GM13977 (cell line): Measurements from ENCODE around the gene TRPC5OS.

ENCODE experiments used
- DNase-seq: peaks from one replicate; pipeline ENCODE4 v3.0.0; 2012; ENCODE audit warnings: low spot score
- in situ Hi-C: fragments of 300-500 bp; cut with MboI; formaldehyde crosslinking; loops from one replicate; pipeline ENCODE4 v1.12.0; 2022; ENCODE audit warnings: low sequenced_read_pairs, low pct_unique_long_range_greater_than_20kb, mixed read lengths, inconsistent platforms; ENCODE audit not compliant: unreplicated experiment
- TF ChIP-seq, protein P1 (sequence below): IDR thresholded peaks from 2 replicates; pipeline ENCODE4 v1.5.1; 2012; ENCODE audit warnings: mild to moderate bottlenecking, control low read depth; ENCODE audit not compliant: insufficient read depth; ENCODE audit errors: extremely low read depth, missing control alignments

Gene TRPC5OS

DNA sequence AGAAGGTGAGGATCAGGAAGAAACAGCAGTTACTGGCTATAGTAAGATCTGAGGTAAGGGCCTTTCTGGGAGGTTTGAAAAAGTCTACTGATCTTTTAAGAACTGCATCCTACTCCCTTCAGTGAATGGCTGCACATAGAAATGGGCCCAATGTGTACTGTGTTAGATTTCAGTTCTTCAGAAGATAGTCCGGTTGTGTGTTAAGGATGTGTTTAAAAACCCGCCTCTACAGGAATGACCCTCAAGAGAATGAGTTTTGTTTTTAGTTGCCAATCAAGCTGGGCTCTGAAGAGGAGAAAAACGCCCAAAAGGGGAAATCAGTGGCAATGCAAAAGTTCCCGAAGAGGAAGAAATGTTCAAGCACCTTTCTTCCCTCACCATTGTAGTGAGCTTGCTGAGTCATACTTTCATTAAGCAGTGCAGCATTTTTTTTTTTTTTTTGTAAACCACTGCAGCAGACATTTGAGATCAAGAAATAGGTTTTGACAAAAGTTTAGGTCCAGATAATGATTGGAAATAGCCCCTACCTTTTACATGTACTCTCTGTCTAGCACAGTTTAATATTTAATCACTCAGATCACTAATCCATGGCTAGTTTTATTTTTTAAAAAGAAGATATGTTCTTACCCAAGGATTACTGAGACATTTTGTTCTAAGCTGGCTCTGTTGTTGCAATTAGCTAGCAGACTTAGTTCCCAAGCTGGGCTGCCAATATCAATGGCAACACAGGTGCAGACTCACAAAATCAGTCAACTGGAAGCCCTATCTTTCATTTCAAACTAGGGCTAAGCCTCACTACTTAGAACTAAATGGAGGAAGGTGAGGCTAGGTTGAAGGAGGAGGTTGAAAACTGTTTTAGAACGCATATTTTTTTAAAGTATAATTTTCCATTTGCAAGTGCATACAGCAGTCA is 7.0 kb upstream of the TRPC5OS start:
- in situ Hi-C loops = no loop called here
- peak; percentile 6 for DNase-seq
- TF ChIP-seq, protein P1, sequence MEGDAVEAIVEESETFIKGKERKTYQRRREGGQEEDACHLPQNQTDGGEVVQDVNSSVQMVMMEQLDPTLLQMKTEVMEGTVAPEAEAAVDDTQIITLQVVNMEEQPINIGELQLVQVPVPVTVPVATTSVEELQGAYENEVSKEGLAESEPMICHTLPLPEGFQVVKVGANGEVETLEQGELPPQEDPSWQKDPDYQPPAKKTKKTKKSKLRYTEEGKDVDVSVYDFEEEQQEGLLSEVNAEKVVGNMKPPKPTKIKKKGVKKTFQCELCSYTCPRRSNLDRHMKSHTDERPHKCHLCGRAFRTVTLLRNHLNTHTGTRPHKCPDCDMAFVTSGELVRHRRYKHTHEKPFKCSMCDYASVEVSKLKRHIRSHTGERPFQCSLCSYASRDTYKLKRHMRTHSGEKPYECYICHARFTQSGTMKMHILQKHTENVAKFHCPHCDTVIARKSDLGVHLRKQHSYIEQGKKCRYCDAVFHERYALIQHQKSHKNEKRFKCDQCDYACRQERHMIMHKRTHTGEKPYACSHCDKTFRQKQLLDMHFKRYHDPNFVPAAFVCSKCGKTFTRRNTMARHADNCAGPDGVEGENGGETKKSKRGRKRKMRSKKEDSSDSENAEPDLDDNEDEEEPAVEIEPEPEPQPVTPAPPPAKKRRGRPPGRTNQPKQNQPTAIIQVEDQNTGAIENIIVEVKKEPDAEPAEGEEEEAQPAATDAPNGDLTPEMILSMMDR = no peak

DNA sequence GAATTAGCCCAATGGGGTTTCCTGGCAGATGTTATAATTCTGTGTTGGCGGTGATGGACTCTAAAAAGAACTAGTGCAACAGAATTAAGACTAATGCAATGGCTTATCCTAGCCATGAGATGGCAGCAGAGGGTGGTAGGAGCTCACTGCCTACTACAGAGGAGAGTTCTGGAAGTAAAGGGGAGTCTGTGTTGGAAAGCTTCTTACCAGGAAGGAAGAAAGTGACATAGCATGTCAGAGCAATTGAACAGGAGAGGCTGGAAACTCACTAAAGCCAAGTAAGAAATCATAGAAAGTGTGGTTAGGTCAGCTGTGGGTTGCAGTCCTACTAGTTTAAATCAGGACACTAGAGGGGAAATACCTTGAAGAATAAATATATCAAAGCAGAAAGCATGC is 6.3 kb upstream of the TRPC5OS start:
- TF ChIP-seq, protein P1 = peak; percentile 67

DNA sequence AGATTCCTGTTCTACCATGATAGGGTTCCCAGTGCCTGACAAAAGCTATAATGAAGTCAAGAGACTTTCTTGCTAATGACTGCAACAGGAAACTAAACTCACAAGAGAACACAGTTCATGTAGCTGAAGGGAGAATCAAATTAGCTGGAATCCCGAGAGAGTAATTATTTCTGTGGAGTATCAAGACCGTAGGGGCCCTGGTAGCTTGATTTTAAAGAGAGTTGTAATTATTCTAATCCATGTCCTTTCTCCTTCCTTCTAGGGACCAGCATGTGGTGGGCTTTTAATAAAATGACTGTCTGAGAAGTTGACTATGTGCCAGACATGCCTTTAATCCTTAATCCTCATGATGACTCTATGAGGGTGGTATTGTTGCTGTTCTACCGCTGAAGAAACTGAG is 1.7 kb upstream of the TRPC5OS start:
- TF ChIP-seq, protein P1 = no peak
- in situ Hi-C loops = no loop called here
- no peak for DNase-seq

More for the DNA sequence above, 6.3 kb upstream of the TRPC5OS start:
- DNase-seq = peak; percentile 21
- in situ Hi-C loops = no loop called here

DNA sequence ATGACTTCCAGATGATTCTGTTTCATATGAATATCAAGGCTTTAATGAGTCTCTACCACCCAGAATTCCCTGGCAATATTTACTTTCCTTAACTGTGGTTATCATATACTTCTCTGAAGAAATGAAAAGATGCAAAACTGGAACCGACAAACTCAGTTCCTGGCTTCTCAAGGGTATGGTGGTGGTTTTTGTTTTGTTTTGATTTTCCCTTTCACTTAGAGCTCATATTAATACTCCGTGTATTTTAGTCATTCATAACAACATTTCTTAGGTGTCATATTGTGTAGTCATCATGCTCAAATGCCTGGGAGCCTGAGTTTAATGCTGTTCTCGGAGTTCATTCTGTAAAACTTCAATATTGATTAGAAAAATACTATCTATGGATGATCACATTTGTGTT is 665 bp downstream of the TRPC5OS start:
- DNase-seq = no peak
- TF ChIP-seq, protein P1 = no peak
- in situ Hi-C loops = no loop called here

DNA sequence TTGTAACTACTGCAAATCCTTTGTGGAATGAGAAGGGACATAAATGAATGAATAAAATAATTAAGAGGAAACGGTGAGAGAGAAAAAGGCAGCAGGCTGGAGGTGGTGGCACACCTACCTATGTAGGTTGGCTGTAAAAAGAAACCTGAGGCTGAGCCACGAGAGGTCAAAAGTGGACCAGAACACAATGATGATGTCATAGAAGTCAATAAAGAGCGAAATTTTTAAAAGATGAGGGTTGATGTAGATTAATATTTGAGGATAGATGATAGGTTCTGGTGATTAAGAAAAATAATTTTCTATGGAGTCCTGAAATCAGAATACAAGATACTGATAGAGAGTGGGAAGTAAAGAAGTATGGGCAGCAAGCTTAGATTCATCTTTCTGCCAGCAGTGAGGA is 1.7 kb downstream of the TRPC5OS start:
- TF ChIP-seq, protein P1 = no peak
- in situ Hi-C loops = no loop called here
- DNase-seq = no peak

DNA sequence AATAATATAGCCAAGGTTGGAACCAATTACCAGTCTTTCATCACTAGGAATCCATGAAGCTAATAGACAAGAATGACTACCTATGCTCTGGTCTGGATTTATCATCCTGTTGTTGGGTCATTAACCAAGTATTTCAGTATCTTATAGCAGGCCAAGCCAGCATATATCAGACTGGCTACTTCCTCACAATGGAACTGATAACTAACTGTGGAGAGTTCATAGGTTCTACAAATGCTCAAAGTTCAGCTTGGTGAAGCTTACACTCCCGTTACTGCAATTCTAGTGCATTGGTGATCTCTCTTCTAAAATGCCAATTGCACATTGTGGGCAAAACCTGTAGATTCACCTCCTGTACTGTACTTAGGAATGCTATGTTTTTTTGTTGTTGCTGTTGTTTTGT is 4.8 kb downstream of the TRPC5OS start:
- TF ChIP-seq, protein P1 = no peak
- in situ Hi-C loops = no loop called here
- no peak for DNase-seq

DNA sequence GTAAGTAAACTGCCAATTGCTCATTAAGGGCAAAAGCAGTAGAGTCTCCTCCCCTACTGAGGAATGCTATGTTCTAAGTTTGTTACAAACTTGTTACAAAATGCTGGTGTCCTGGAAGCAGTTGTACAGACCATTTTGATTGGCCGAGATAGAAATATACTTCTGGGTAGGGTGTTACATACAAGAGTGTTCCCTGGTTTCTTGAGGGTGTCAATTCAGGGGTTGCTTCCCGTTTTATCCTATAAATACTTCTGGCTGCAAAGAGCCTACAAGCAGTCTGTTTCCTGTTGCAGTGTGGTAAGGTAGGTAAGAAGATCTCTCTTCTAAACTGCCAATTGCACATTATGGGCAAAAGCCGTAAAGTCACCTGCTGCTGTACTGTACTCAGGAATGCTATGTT is 5.7 kb downstream of the TRPC5OS start:
- TF ChIP-seq, protein P1 = no peak
- in situ Hi-C loops = no loop called here
- no peak for DNase-seq
